Stimulated activated CD8-positive, alpha-beta memory T cell treated with anti-CD3 and anti-CD28 coated beads, Interleukin-15, amount 100 ng/mL, for 48 hours (primary cell): ENCODE measurements around the gene PSMB2.

Experiments
- DNase-seq, 2 donors: peaks; one replicate each; pipeline ENCODE4 v3.0.0-alpha.2; 2020; ENCODE audit warnings: low read depth in 2 of 2

PSMB2 gene

DNA sequence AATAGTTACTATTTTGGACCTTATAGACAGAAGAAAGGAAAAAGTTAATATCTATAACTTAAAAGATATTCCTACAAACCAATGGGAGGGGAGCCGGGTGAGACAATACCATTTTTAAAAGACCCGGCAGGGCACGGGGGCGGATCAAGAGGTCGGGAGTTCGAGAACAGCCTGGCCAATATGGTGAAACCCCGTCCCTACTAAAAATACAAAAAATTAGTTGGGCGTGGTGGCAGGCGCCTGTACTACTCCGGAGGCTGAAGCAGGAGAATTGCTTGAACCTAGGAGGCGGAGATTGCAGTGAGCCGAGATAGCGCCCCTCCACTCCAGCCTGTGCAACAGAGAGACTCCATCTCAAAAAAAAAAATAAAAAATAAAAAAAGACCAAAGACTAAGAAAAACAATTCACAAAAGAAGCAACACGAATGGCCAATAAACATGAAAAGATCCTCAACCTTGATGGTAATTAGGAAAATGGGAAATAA is 1.2 kb upstream of the PSMB2 start:
- no peak for DNase-seq

DNA sequence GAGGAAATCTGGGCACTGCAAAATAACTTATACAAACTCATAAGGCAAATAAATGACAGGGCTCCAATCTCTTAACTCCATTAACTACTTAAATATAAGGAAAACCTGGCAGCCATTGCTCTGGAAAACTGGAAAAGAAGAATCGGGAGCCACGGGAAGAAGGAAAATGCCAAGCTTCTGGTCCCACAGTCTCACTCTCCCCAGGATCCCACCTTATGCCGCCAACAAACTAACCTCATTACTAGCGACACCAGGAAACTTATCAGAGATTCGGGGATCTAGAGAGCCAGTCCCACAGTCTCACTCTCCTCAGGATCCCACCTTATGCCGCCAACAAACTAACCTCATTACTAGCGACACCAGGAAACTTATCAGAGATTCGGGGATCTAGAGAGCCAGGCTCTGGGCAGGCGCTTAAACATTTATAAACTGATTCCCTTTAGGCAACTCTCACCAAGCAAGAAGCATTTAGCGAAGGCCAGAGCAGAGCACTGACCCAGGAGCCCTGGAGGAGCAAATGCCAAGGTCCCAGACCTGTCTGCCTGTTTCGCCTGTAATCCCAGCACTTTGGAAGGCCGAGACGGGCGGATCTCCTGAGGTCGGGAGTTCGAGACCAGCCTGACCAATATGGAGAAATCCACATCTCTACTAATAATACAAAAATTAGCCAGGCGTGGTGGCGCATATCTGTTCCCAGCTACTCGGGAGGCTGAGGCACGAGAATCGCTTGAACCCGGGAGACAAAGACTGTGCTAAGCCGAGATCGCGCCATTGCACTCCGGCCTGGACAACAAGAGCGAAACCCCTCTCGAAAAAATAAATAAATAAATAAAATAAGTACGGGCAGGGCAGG is 720 bp downstream of the PSMB2 start:
- DNase-seq = no peak

DNA sequence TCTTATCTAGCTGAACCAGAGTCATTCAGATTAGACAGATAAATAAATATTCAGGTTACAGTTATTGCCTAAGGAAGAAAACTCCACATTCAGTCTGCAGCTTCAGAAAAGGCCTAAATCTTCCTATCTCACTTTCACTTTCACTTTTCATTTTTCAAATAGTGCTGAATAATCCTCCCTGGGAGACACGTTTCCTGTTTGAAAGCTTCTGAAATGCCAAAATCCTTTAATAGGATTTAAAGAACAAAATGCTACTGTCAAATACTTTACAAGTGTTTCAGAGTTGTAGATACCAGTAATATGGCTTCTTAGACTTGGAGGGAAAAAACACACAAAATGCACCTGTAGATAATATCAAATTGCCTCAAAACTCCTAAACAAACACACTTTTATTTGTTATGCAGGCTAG is 3.9 kb downstream of the PSMB2 start:
- DNase-seq = no peak

DNA sequence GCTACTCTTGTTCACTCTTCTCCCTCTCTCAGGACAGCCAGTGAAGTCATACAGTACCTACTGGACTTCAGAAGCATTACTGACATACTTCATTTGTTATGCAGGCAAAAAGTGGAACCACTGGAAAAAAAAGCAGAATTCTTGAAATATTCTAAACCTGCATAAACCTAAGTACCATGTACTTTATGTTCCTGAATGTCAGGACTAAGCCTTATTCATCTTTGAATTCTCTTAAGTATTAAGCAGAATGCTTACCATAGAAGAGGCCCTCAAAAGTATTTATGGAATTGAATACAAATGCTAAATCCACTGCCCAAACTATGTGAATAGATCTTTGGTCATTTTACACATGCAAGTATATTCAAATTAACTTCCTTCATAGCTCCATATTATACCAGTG is 7.8 kb downstream of the PSMB2 start:
- no peak for DNase-seq

DNA sequence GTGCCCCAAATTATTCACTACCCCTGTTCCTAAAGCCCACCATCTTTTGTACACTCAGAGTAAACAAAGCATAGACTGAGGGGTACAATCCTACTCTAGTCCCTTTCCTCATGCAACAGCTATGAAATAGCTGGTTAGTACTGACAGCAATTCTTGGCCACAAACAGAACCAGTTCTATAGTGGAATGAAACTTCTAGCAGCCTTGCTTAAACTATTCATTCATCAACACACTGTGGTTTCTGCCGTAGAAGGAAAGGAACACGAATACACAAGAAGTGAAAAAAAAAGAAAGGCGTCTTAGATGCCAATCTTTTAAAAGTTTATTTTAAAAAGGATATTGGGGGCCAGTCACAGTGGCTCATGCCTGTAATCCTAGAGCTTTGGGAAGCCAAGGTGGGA is 9.9 kb downstream of the PSMB2 start:
- DNase-seq = no peak

DNA sequence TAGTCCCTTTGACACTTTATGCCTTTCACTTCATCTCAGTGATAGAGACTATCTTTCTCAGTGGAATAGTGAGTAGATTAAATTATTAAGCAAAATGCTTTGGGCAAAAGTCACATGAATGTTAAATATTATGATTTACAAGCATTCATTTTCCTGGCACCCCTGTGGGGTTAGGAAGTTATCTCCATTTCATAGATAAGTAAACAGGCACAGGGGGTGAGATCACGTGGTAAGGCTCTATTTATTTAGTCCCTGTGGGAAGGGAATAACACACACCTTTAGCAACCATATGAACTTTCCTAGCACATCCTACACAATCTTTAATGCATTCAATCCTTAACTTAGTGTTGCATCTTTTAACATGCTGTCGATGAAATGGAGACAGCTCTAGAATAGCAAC is 12.3 kb downstream of the PSMB2 start:
- no peak for DNase-seq

DNA sequence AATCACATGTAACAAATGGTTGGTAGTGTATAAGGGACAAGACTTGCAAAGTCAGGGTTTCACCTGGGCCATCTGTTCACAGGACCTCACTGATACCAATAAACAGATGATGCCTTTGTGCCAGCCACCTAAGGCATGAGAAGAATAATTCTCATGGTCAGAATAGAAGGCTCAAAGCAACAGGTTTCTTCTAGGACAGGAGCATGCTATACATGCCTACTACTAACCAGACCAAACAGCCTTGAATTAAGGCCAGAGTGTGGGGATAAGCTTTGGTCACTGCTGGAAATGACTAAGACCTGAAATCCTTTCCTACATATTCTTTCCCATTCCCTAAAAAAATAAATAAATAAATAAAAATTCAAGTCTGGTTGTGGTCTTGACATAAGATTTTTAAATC is 17.5 kb downstream of the PSMB2 start:
- no peak for DNase-seq

DNA sequence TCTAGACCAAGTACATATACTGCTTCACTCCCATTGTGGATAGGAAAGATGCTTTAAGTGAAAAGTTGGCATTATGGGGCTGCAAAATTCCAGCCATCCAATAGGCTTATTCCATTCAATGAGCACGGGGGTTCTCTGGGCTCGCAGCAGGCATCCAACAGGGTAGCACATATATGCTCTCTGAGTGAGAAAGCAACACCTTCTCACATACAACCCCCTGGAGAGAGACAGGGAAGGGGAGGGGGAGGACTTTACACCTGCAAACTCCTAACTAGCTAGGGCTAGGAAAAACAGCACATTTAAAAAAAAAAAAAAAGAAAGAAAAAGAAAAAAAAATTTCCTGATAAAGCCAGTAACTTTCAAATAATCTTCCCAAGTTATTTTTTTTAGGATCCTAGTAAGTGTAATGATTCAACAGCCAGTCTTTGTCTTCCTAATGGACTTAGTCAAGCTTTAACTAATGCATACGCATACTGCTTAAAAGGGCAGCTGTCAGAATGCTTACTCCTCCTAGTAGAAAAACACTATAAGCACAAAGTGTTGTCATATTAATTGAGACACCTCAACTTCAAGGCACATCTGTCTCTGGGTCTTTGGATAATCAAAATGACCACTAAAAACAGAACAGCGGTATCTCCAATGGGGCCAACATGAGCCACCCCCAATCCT is 18.7 kb downstream of the PSMB2 start:
- no peak for DNase-seq

DNA sequence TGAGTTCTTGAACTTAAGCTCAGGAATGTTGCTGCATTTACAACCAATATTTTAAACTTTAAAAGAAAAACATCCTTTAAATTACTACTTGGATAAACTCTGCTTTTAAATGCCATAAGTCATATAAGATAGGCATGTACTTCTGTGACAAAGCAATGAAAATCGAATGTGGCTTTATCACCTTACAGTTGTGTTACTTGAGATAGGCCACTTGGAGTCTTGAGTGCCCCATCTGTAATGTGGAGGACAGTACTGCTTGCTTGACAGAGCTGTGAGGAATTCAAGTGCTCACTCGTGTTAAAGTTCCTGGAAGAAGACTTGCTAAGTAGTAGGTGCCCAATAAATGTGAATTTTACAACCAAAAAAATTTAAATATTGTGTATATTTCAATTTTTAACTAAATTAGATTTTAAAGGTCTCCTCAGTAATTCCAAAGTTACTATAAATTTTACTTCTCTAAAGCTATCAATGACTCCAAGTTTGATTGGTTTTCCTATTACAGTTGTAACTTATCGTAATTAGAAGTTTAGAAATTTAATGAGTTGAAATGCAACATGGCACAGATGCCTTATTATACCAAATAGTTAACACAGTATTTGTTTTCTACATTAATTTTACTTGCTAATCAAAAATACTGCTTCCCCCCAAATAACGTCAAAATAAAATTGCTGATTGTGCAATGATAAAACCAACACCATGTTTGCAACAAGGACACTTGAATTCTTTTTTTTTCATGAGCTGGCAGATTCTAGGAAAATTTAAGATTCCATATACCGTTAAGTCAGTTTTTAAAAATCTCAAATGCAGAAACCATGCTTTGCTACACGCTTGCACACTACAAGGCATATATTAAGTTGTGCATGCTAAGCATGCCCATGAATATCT is 21.8 kb downstream of the PSMB2 start:
- DNase-seq = no peak

DNA sequence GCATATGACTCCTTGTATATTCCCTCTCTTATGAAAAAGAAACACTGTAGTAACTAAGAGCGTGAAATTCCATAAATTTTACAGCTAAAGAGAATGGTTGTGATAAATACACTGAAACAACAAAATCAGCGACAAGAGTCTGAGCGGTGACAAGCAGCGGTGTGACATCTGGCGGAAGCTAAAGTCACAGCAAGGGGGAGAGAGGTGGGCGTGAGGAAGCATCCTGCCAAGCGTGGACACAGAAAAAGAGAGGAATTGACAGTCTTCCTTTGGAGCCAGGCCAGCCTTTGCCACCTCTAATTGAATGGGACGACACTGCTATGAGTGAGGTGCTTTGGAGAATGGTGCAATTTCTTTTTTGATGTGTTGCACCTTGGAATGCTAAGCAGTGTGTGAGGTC is 25.9 kb downstream of the PSMB2 start:
- DNase-seq = no peak

DNA sequence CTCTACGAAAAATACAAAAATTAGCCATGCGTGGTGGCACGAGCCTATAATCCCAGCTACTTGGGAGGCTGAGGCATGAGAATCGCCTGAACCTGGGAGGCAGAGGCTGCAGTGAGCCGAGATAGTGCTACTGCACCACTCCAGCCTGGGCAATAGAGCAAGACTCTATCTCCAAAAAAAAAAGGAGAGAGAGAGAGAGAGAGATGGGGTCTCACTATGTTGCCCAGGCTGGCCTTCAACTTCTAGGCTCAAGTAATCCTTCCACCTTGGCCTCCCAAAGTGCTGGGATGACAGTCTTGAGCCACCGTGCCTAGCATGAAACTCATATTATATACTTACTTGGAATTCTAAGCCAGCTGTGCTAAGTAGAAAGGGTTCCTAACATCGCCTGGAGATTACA is 29.7 kb downstream of the PSMB2 start:
- no peak for DNase-seq

DNA sequence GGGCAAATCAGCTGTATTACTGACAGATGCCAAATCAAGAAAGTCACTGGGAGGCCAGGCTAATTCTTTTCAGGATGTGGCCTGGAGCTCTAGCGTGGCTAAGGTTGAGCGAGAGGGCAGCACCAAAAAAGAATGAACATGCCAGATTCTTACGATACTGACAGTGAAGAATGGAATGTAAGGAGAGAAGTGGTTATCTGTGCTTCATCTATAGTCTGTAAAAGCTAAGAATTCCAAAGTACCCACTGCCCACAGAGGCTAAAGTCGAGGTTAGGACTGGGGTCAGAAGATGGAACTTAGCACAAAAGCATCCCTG is 35.5 kb downstream of the PSMB2 start:
- no peak for DNase-seq

DNA sequence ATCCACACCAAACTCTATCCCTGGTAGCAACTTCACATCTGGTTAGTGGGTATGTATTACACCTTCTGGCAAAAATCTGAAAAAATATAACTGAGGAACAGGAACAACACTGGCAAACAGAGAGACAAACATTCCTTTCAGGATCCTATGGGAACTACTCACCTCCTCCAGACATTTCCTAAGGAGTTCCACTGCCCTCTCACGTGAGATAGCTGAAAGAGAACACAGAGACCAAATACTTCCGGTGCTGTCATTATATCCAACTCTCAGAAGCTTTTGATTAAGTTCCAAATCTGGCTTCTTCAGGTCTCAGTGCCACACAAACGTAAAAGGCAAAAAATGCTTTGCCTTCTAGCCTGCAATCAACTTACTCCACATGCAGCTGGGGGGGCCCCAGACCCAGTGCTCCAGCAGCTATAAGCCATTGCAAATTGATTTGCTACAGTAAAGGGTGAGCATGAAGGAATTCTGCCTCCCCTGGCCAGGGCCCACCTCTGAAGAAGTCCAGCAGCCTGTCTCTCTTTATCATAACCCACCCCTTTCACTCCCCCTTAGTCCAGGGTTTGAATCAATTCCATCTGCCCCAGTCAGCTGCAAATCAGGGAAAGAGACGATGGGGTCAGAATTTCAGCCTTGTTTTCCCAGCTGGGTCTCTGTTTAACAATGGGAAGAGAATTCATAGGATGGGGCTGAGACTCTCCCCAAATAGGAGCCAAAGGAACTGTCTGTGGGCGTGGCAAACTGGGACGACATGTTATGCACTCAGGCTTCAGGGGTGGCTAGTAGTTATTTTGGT is 36.1 kb downstream of the PSMB2 start:
- no peak for DNase-seq

DNA sequence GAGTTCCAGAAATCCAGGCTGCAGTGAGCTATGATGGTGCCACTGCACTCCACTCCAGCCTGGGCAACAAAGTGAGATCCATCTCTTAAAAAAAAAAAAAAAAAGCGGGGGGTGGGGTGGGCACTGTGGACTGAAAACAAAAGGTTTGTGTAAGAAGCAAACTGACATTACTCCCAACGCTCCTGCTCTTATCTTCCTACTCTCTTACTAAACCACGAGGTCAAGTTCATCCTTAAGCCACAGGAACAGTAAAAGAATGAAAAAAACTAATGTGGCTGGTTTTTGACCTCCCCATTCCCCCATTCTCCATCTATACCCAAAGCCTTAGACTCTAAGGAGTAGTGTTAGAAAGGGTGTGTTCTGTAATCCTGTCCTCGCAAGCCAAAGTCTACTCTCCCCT is 37.4 kb downstream of the PSMB2 start:
- DNase-seq = no peak

DNA sequence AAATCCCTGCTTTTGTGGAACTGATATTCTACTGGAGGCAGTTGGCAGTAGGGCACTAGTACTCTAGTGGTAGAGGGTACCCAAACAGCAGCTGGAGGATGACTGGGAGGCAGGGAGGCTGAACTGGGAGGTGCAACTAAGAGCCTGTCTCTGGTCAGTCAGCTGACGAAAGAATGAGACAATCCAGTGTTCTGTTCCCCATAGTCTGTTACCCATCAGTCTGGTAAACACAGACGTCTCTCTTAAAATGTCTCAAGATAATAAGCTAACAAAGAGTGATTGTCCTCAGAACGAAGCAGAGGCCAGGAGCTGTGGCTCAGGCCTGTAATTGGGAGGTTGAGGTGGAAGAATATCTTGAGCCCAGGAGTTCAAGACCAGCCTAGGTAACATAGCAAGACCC is 37.9 kb downstream of the PSMB2 start:
- DNase-seq = no peak

DNA sequence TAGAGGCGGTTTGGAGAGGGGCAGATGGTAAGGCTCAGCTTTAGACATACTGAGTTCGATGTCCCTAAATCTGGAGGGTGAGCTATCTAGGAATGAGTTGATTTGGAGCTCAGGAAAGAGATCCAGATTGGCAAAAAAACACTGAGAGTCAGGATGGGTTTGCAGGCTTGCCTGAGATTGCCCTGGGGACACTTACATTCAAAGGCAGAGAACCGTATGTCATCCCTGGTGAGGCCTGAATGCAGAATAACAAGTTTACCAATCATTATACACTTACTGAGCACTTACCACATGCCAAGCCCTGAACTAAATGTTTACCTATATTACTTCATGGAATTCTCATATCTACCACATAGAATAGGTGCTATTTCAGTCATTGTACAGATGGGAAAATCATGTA is 40.7 kb downstream of the PSMB2 start:
- no peak for DNase-seq

DNA sequence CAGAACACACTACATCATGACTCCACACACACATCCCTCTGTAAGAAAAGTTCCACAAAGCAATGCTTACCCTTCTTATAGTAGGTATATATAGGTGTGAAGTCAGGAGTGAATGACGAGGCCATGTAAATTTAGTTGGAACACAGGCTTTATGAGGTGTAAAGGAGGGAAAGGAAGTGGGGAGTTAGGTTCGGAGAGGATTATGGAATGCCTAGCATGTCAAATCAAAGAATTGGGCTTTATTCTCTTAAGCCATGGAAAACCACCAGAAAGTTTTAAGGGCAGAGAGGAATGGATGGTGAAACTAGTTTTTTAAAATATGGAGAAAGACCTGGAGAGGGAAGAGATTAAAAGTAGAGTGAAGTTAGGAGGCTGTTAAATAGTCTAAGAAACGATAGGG is 41.9 kb downstream of the PSMB2 start:
- DNase-seq = no peak

DNA sequence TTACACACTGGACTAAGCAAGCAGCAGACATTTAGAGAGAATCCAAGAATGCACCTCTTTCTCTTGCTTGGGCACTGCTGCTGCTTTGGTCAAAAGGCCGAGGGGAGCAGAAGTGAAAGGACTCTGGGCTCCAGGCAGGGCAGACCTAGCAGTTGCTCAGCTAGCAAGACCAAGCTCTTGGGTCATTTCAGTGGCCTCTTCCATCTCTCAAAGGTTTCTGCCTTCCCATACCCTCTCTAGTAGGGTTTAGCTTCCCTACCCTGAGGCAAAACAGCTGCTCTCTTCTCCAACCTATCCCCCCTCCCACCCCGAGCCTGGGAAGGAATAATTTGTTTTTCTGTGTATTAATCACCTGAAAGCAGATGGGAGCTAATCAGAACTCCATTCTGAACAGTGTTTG is 42.4 kb downstream of the PSMB2 start:
- DNase-seq = no peak

DNA sequence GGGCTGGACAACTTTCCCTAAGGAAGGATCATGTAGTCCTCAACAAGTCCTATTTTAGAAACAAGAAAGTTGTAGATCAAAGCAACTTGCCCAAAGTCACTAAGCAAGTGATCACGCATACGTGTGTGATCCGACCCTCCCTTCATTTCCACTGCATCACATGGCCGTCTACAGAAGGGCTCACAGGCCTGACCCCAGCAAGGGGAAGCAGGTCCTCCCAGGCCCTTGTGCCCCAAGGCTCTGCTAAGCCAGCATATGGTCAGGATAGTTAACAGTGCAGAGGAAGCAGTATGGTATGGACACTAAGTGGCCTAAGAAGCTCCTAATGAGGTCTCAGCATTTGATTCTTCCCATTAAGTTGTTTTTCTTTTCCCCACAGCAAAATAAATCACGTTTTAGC is 43.5 kb downstream of the PSMB2 start:
- DNase-seq = no peak

DNA sequence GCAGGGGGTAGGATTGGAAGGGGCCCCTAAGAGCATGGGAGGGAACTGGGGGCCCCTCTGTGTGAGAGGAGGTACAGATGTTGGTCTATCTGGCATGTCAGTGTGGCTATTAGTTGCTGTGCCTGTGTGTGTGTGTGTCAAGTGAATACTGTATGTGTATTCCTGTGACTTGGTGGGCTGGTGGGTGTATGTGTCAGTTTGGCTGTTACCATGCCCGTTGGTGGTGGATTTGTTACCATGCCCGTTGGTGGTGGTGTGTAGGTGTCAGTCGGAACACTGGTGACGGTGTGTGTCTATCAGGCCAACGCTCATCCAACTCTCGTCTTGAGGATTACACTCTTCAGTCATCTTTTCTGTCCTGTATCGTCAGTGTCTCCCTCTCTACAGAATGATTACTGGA is 45.6 kb downstream of the PSMB2 start:
- no peak for DNase-seq

DNA sequence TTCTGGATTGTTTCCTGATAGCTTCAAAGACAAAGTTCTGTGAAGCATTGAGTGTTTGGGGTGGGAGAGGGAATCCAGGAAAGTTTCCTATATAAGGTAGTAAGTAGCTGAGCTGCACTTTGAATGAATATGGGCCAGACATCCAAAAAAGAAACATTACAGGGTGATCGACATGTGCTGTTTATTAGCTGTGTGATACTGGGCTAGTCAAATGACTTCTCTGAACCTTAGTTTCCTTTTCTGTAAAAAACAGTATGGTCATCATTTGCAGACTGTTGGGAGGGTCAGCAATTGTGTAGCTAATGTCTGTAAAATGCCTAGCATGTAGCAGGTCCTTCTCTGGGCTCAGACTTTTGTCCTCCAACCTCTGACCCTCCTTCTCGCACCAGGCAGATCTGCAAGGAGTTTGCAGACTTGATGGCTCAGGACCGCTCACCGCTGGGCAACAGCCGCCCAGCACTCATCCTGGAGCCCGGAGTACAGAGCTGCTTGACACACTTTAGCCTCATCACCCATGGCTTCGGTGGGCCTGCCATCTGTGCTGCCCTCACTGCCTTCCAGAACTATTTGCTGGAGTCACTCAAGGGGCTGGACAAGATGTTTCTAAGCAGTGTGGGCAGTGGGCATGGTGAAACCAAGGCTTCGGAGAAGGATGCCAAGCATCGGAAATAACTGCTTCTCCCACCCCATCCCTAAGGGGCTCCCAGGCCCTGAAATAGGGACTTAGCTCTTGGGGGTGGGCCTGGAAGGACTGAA is 47.1 kb downstream of the PSMB2 start:
- no peak for DNase-seq
